GM21381 (cell line): ENCODE measurements around the gene ARID1B.

ENCODE experiments used
- ATAC-seq: cut with Tn5 transposase; IDR thresholded peaks from one replicate; pipeline ENCODE4 v1.9.1; 2021; ENCODE audit warnings: mild to moderate bottlenecking, moderate library complexity; ENCODE audit not compliant: unreplicated experiment

Gene ARID1B

GRCh38 chr6:157229132-157229618, 452.0 kb downstream of the ARID1B start:
- no peak for ATAC-seq

GRCh38 chr6:157229713-157230112, 452.5 kb downstream of the ARID1B start:
- ATAC-seq = no peak

GRCh38 chr6:157230910-157231309, 453.7 kb downstream of the ARID1B start:
- ATAC-seq = no peak

- no peak for ATAC-seq
These were observed 455.1 kb downstream of the ARID1B start for GRCh38 chr6:157232161-157232895.

- no peak for ATAC-seq
These were observed 456.0 kb downstream of the ARID1B start for GRCh38 chr6:157233156-157233555.

- no peak for ATAC-seq
These were observed 456.5 kb downstream of the ARID1B start for GRCh38 chr6:157233686-157234085.

- peak; percentile 23 for ATAC-seq
These were observed 458.4 kb downstream of the ARID1B start for GRCh38 chr6:157235600-157236039.

- ATAC-seq = peak; percentile 32
These were observed 459.0 kb downstream of the ARID1B start for GRCh38 chr6:157236040-157236725.

GRCh38 chr6:157238346-157238745, 461.2 kb downstream of the ARID1B start:
- ATAC-seq = no peak

- ATAC-seq = no peak
These were observed 462.0 kb downstream of the ARID1B start for GRCh38 chr6:157239148-157239547.

- no peak for ATAC-seq
These were observed 462.5 kb downstream of the ARID1B start for GRCh38 chr6:157239671-157240058.

- no peak for ATAC-seq
These were observed 463.1 kb downstream of the ARID1B start for GRCh38 chr6:157240059-157240959.

- no peak for ATAC-seq
These were observed 463.8 kb downstream of the ARID1B start for GRCh38 chr6:157240960-157241311.

GRCh38 chr6:157242791-157243190, 465.6 kb downstream of the ARID1B start:
- ATAC-seq = no peak

- ATAC-seq = no peak
These were observed 467.0 kb downstream of the ARID1B start for GRCh38 chr6:157244175-157244574.

GRCh38 chr6:157244780-157245179, 467.6 kb downstream of the ARID1B start:
- ATAC-seq = no peak

- no peak for ATAC-seq
These were observed 468.3 kb downstream of the ARID1B start for GRCh38 chr6:157245436-157245835.

- no peak for ATAC-seq
These were observed 469.0 kb downstream of the ARID1B start for GRCh38 chr6:157246048-157246630.

GRCh38 chr6:157246771-157247484, 469.8 kb downstream of the ARID1B start:
- no peak for ATAC-seq

- no peak for ATAC-seq
These were observed 471.1 kb downstream of the ARID1B start for GRCh38 chr6:157248264-157248663.
